Heart left ventricle (tissue), 16 donors: Measurements from ENCODE around the gene AFF3. TPM values are rescaled to one million over a fixed set of nuclear protein-coding genes. Genes with fewer than 3 reads are reported as not detected.

Source experiments
- ATAC-seq, 4 donors: fragments of 200-7000 bp; cut with Tn5 transposase; one replicate each; pipeline ENCODE4 v1.9.1; 2020 to 2022; ENCODE audit warnings: moderate library complexity in 4 of 4, mild to moderate bottlenecking in 3 of 4, moderate number of reproducible peaks in 1 of 4
- DNase-seq, 5 donors: peaks; one replicate each; pipeline ENCODE4 v3.0.0-alpha.2; 2020
- H3K27ac ChIP-seq, 12 donors: fragments of 200-600 bp; sonication (generic) in 4 of 12; one replicate each; pipeline versions ENCODE4 v1.5.0 to v1.8.0; 2016 to 2022; ENCODE audit warnings: mild to moderate bottlenecking in 2 of 12
- H3K27me3 ChIP-seq, 9 donors: fragments of 200-600 bp; sonication (generic) in 2 of 9; one replicate each; pipeline versions ENCODE4 v1.5.1 to v1.8.0; 2016 to 2022; ENCODE audit warnings: mild to moderate bottlenecking in 3 of 9
- H3K36me3 ChIP-seq, 9 donors: fragments of 200-600 bp; sonication (generic) in 2 of 9; one replicate each; pipeline versions ENCODE4 v1.5.0 to v1.8.0; 2018 to 2022; ENCODE audit warnings: mild to moderate bottlenecking in 2 of 9
- H3K4me1 ChIP-seq, 12 donors: fragments of 200-600 bp; sonication (generic) in 4 of 12; one replicate each; pipeline versions ENCODE4 v1.5.0 to v1.8.0; 2016 to 2022; ENCODE audit warnings: mild to moderate bottlenecking in 3 of 12
- H3K4me3 ChIP-seq, 12 donors: fragments of 200-600 bp; sonication (generic) in 4 of 12; one replicate each; pipeline versions ENCODE4 v1.5.0 to v1.8.0; 2017 to 2022; ENCODE audit warnings: mild to moderate bottlenecking in 9 of 12, moderate library complexity in 4 of 12
- H3K9me3 ChIP-seq, 12 donors: fragments of 200-600 bp; sonication (generic) in 4 of 12; one replicate each; pipeline versions ENCODE4 v1.5.0 to v1.8.0; 2016 to 2022; ENCODE audit warnings: mild to moderate bottlenecking in 1 of 12
- CTCF ChIP-seq, 12 donors: fragments of 200-600 bp; sonication (generic) in 4 of 12; IDR thresholded peaks; one replicate each; pipeline versions ENCODE4 v1.5.0 to v1.8.0; 2018 to 2022; ENCODE audit warnings: antibody characterized with exemption in 12 of 12, mild to moderate bottlenecking in 5 of 12
- POLR2A ChIP-seq, 2 donors: fragments of 450-650 bp; IDR thresholded peaks; one replicate each; pipeline ENCODE4 v1.6.1; 2017; ENCODE audit warnings: antibody characterized with exemption in 2 of 2, mild to moderate bottlenecking in 2 of 2, moderate library complexity in 2 of 2
- WGBS, 4 donors: extraction: QIAGEN DNeasy Blood & Tissue Kit in 2 of 4; methylation state at CpG; one replicate each; pipeline versions ENCODE4 v1.1.5 to v1.1.7; 2013 to 2018; 5-methylcytosine and 5-hydroxymethylcytosine counted together
- intact Hi-C, 10 donors: fragments of 100-400 bp; cut with DNase I; formaldehyde crosslinking; loops; one replicate each; pipeline versions ENCODE4 v1.11.1 to v1.14.2; 2022
- polyA plus RNA-seq, 2 donors: library from polyadenylated mRNA; stranded (reverse); fragments of 200-250 nt; gene quantifications; one replicate each; pipeline ENCODE4 v1.2.3, GENCODE V29; 2013
- total RNA-seq, 9 donors: library from RNA; depleted of rRNA in 2 of 9; stranded (reverse); fragments of >200 nt in 2 of 9; fragmentation: NEBNext Ultra II Directional in 3 of 9; extraction: Animal tissue kit (Norgen Biotek cat#: 25700) in 3 of 9; gene quantifications; one replicate each; pipeline versions ENCODE4 v1.1.0 to v1.2.4, GENCODE V29; 2016 to 2023
- donor health status: ischemic (EF 13 %, LVEDD 7.1; RV severe dilation, severe dysfunction).
- donor health status: healthy with polysubstance abuse.
- donor health status: DM: no; HTN: yes; CAD: no.
- donor health status: DM: no; HTN: no; CAD: no.
- donor health status: ischemic (EF 25% LVEDD 6.9; RV normal size, moderate dysfunction).
- donor health status: ischemic (EF 25% LVEDD 5.7; RV mildly dilated, moderate dysfunction).
- donor health status: healthy.
- donor health status: DM: yes; HTN: yes; CAD: no.
- donor health status: ischemic (EF 35%, LVEDD 5.7; RV mildly dilated, moderate dysfunction).
- donor health status: nonischemic (EF 11% LVEDD 7.7; RV severe dilation, severe dysfunction).
- donor health status: DM: yes; HTN: yes; CAD: no.
- donor health status: PGD.
- donor health status: ischemic (EF 29% LVEDD 5.4; RV normal size, mild dysfunction).
- donor health status: nonischemic (EF 23%, LVEDD 6.1; RV moderate dilation, normal function).

AFF3 gene
- total and polyA plus RNA-seq, 11 donors: 1.3 to 15.5 (median 4.7) TPM

GRCh38 chr2:99980176-99980575, 162.2 kb downstream of the AFF3 start:
- peaks cover 0 to 6% (median 0%) of the 10 kb centered on the region in 12 donors for H3K4me1 ChIP-seq
- no peaks in the 10 kb centered on the region for H3K36me3 ChIP-seq
- no peaks in the 10 kb centered on the region for H3K9me3 ChIP-seq
- WGBS, 4 donors: 66 to 78% (median 70%) methylated on average over 2 of the region's 2 CpGs
- no peak for TF ChIP-seq POLR2A (IDR thresholded peaks at IDR 0.05)
- no peak for TF ChIP-seq CTCF (IDR thresholded peaks at IDR 0.05)
- ATAC-seq (no peak), DNase-seq (no peak)
- no peaks in the 10 kb centered on the region for H3K27me3 ChIP-seq
- H3K4me3 ChIP-seq: no peak overlapping the region
- intact Hi-C loops: no loop called here
- H3K27ac ChIP-seq: no peak overlapping the region

- Histone ChIP-seq H3K4me1 (no peaks in the 10 kb centered on the region), H3K27ac (no peak overlapping the region), H3K27me3 (no peaks in the 10 kb centered on the region), H3K9me3 (no peaks in the 10 kb centered on the region), H3K36me3 (no peaks in the 10 kb centered on the region), H3K4me3 (no peak overlapping the region)
- no peak for DNase-seq
- 89 to 97% (median 94%) methylated on average over 1 of the region's 1 CpG for WGBS, 4 donors
- ATAC-seq: no peak
- no peak for TF ChIP-seq POLR2A (IDR thresholded peaks at IDR 0.05)
- intact Hi-C loops: no loop called here
Observed at GRCh38 chr2:99977966-99978365, 164.4 kb downstream of the AFF3 start.

GRCh38 chr2:99975386-99975785, 167.0 kb downstream of the AFF3 start:
- intact Hi-C loops: no loop called here
- Histone ChIP-seq H3K27me3 (no peaks in the 10 kb centered on the region), H3K9me3 (no peaks in the 10 kb centered on the region), H3K4me3 (no peak overlapping the region), H3K36me3 (no peaks in the 10 kb centered on the region), H3K4me1 (peaks cover 0 to 5% (median 0%) of the 10 kb centered on the region in 12 donors), H3K27ac (no peak overlapping the region)
- no peak for DNase-seq
- no peak for ATAC-seq
- TF ChIP-seq POLR2A (IDR thresholded peaks at IDR 0.05) (no peak), CTCF (IDR thresholded peaks at IDR 0.05) (no peak)

GRCh38 chr2:99974682-99975375, 167.6 kb downstream of the AFF3 start:
- Histone ChIP-seq H3K36me3 (no peaks in the 10 kb centered on the region), H3K4me1 (peaks cover 0 to 9% (median 0%) of the 10 kb centered on the region in 12 donors), H3K27ac (no peak overlapping the region), H3K4me3 (no peak overlapping the region), H3K9me3 (no peaks in the 10 kb centered on the region), H3K27me3 (no peaks in the 10 kb centered on the region)
- intact Hi-C loops: no loop called here
- no peak for ATAC-seq
- DNase-seq: no peak
- 57 to 72% (median 68%) methylated on average over 3 of the region's 3 CpGs for WGBS, 4 donors
- TF ChIP-seq CTCF (IDR thresholded peaks at IDR 0.05) (no peak), POLR2A (IDR thresholded peaks at IDR 0.05) (no peak)

GRCh38 chr2:99974275-99974674, 168.1 kb downstream of the AFF3 start:
- TF ChIP-seq POLR2A (IDR thresholded peaks at IDR 0.05) (no peak), CTCF (IDR thresholded peaks at IDR 0.05) (no peak)
- Histone ChIP-seq H3K4me3 (no peak overlapping the region), H3K4me1 (peaks cover 0 to 9% (median 0%) of the 10 kb centered on the region in 12 donors), H3K36me3 (no peaks in the 10 kb centered on the region), H3K27me3 (no peaks in the 10 kb centered on the region), H3K27ac (no peak overlapping the region), H3K9me3 (no peaks in the 10 kb centered on the region)
- ATAC-seq (no peak), DNase-seq (no peak)
- intact Hi-C loops: no loop called here
- 85 to 91% (median 88%) methylated on average over 6 of the region's 6 CpGs for WGBS, 4 donors
